HG03066 (cell line): ENCODE measurements around the gene CLDND2.

ENCODE experiments used
- ATAC-seq: cut with Tn5 transposase; IDR thresholded peaks from one replicate; pipeline ENCODE4 v1.9.1; 2021; ENCODE audit warnings: low read depth; ENCODE audit not compliant: unreplicated experiment

Gene CLDND2

GRCh38 chr19:51357952-51358351 is 10.9 kb downstream of the CLDND2 start:
- no peak for ATAC-seq

GRCh38 chr19:51356159-51356801 is 12.5 kb downstream of the CLDND2 start:
- ATAC-seq, result no peak

- ATAC-seq, result no peak
Measured at GRCh38 chr19:51354742-51355148, 14.1 kb downstream of the CLDND2 start.

- ATAC-seq, result no peak
Measured at GRCh38 chr19:51354103-51354741, 14.6 kb downstream of the CLDND2 start.

- ATAC-seq, result no peak
Measured at GRCh38 chr19:51352783-51353360, 15.9 kb downstream of the CLDND2 start.

- no peak for ATAC-seq
Measured at GRCh38 chr19:51351266-51351990, 17.4 kb downstream of the CLDND2 start.

GRCh38 chr19:51347209-51347928 is 21.4 kb downstream of the CLDND2 start:
- ATAC-seq, result no peak

GRCh38 chr19:51346742-51347141 is 22.1 kb downstream of the CLDND2 start:
- no peak for ATAC-seq

GRCh38 chr19:51345076-51345620 is 23.7 kb downstream of the CLDND2 start:
- ATAC-seq, result no peak

GRCh38 chr19:51342631-51343569 is 25.9 kb downstream of the CLDND2 start:
- no peak for ATAC-seq

- ATAC-seq, result no peak
Measured at GRCh38 chr19:51341976-51342580, 26.7 kb downstream of the CLDND2 start, which contains the start of gene VSIG10L. Gene VSIG10L, minus strand, starts transcription at chr19:51342139. Its CDS starts 15 bp downstream, at chr19:51342124.

GRCh38 chr19:51341066-51341465 is 27.7 kb downstream of the CLDND2 start:
- ATAC-seq, result no peak

GRCh38 chr19:51339687-51340656 is 28.8 kb downstream of the CLDND2 start:
- peak; percentile 65 for ATAC-seq

GRCh38 chr19:51339313-51339686 is 29.5 kb downstream of the CLDND2 start:
- no peak for ATAC-seq

- ATAC-seq, result no peak
Measured at GRCh38 chr19:51338563-51339312, 30.1 kb downstream of the CLDND2 start.

- no peak for ATAC-seq
Measured at GRCh38 chr19:51337861-51338562, 30.8 kb downstream of the CLDND2 start.
